GM12878 (cell line): ENCODE measurements around the gene COL20A1.

Experiments used
- CHD2 ChIP-seq: IDR thresholded peaks from 2 replicates; pipeline ENCODE4 v1.6.1; 2011; ENCODE audit warnings: low read depth, low read length, improper control_type of control experiment, borderline replicate concordance
- CTCF ChIP-seq, 3 experiments: IDR thresholded peaks in 2 of 3; conservative IDR thresholded peaks in 1 of 3; 2 replicates each; pipeline ENCODE4 v1.5.1; 2011; ENCODE audit warnings: low read depth in 3 of 3, low read length in 3 of 3, mild to moderate bottlenecking in 3 of 3, control low read depth in 2 of 3, moderate library complexity in 2 of 3, inconsistent platforms in 1 of 3, mixed read lengths in 1 of 3; ENCODE audit not compliant: control insufficient read depth in 2 of 3, insufficient read depth in 1 of 3; ENCODE audit errors: extremely low read depth in 1 of 3
- POLR2A ChIP-seq: IDR thresholded peaks from 2 replicates; pipeline ENCODE4 v1.6.1; 2011; ENCODE audit warnings: low read depth, mild to moderate bottlenecking, low read length
- RAD21 ChIP-seq: IDR thresholded peaks from 2 replicates; pipeline ENCODE4 v1.6.1; 2011; ENCODE audit warnings: mild to moderate bottlenecking, low read depth, low read length, moderate library complexity; ENCODE audit not compliant: insufficient read depth

DNA sequence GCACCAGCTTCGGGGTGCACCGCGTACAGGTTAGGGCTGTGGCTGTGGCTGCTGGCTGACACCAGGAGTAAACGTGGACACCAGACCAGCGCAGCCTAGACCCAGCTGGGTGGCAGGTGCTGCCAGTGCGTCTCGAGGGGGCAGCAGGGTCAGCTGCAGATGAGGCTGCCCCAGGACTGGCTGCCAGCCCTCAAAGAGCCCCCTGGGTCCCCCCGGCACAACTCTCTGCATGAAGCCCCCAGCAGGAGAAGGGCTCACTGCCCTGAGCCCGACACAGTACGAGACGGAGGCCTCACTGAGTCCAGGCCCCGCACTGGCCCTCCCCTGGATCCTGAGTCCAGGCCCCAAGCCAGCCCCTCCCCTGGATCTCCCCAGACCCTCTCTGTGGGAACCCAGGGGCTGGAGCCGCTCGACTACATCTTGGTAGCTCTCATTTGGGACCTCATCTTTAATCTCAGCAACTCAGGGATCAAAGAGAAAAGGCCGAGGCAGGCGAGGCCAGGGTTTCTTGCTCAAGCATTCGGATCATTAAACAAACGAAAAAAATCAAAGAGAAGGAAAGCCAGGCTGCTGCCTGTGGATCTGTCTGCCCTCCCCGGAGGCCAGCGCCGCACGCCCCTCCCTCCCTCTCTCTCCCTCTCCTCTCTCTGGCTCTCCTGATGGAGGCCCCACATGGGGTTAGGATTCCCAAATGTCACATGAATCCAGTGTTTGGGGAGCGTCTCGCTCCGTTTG is 31.8 kb upstream of the COL20A1 start:
- TF ChIP-seq RAD21, result no peak
- TF ChIP-seq CTCF (IDR thresholded peaks at IDR 0.05 in 2 of 3, conservative IDR thresholded peaks at IDR 0.05 in 1 of 3; ENCODE audit: control insufficient read depth in 2 of 3, extremely low read depth in 1 of 3, insufficient read depth in 1 of 3, low read depth in 3 of 3, low read length in 3 of 3), result no peak
- no peak for TF ChIP-seq CHD2
- TF ChIP-seq POLR2A, result no peak
